GM10248 (cell line): Measurements from ENCODE around the gene PIEZO2.

ENCODE experiments used
- CTCF ChIA-PET: fragments of 300-600 bp; sonication (Branson Sonifier 250); formaldehyde crosslinking; extraction: SDS; loops from one replicate; lab custom pipeline; 2021; ENCODE audit warnings: antibody characterized with exemption; lab: Yijun Ruan, JAX
- POLR2A ChIA-PET: fragments of 350-650 bp; sonication (Branson Sonifier 250); formaldehyde crosslinking; extraction: SDS; loops from one replicate; lab custom pipeline; 2020; ENCODE audit warnings: antibody characterized with exemption; lab: Yijun Ruan, JAX
- DNase-seq: peaks from one replicate; pipeline ENCODE4 v3.0.0; 2012; ENCODE audit errors: extremely low spot score
- CTCF ChIP-seq: IDR thresholded peaks from 2 replicates; pipeline ENCODE4 v1.5.1; 2012; ENCODE audit warnings: mild to moderate bottlenecking, low read depth; ENCODE audit errors: extremely low read depth, missing control alignments, control extremely low read depth

PIEZO2 gene

GRCh38 chr18:11021477-11021876, 127.9 kb downstream of the PIEZO2 start:
- POLR2A ChIA-PET = no interaction called here
- CTCF ChIA-PET = interaction anchor here (1.2 to 3.2 kb wide), 6 partner anchors 9 to 170 kb away, joined by 3 to 31 read pairs (median 6); no protein-coding TSS in a partner anchor
- no peak for DNase-seq
- TF ChIP-seq CTCF = no peak

- CTCF ChIA-PET = interaction anchor here (1.2 to 3.2 kb wide), 7 partner anchors 9 to 170 kb away, joined by 3 to 31 read pairs (median 6); no protein-coding TSS in a partner anchor
Measured at GRCh38 chr18:11020877-11021414, 128.4 kb downstream of the PIEZO2 start.

GRCh38 chr18:11020161-11020853, 129.1 kb downstream of the PIEZO2 start:
- POLR2A ChIA-PET = no interaction called here
- CTCF ChIA-PET = interaction anchor here (1.0 to 3.2 kb wide), 9 partner anchors 9 to 168 kb away, joined by 3 to 31 read pairs (median 4); no protein-coding TSS in a partner anchor
- DNase-seq = no peak
- TF ChIP-seq CTCF = no peak

More at GRCh38 chr18:11020877-11021414, 128.4 kb downstream of the PIEZO2 start:
- POLR2A ChIA-PET = no interaction called here
- no peak for DNase-seq
- TF ChIP-seq CTCF = no peak

GRCh38 chr18:11019295-11020105, 129.9 kb downstream of the PIEZO2 start:
- no peak for DNase-seq
- POLR2A ChIA-PET = interaction anchor here (1.1 kb wide), 1 partner anchor 14 kb away, joined by 4 read pairs; no protein-coding TSS in a partner anchor
- TF ChIP-seq CTCF = no peak
- CTCF ChIA-PET = interaction anchor here (1.0 to 3.2 kb wide), 8 partner anchors 8 to 167 kb away, joined by 3 to 31 read pairs (median 5); no protein-coding TSS in a partner anchor

GRCh38 chr18:11009869-11010268, 139.5 kb downstream of the PIEZO2 start:
- POLR2A ChIA-PET = no interaction called here
- TF ChIP-seq CTCF = no peak

GRCh38 chr18:11009147-11009546, 140.2 kb downstream of the PIEZO2 start:
- TF ChIP-seq CTCF = no peak
- ChIA-PET POLR2A (no interaction called here), CTCF (interaction anchor here (0.7 to 2.1 kb wide), 3 partner anchors 11 to 32 kb away, joined by 3 to 6 read pairs (median 5); no protein-coding TSS in a partner anchor)
- no peak for DNase-seq

More at GRCh38 chr18:11009869-11010268, 139.5 kb downstream of the PIEZO2 start:
- CTCF ChIA-PET = interaction anchor here (1.2 to 2.3 kb wide), 4 partner anchors 11 to 31 kb away, joined by 3 to 9 read pairs (median 6); no protein-coding TSS in a partner anchor
- no peak for DNase-seq
